Aorta (tissue), 5 donors: Measurements from ENCODE around the gene CCT4. TPM values are rescaled to one million over a fixed set of nuclear protein-coding genes. Genes with fewer than 3 reads are reported as not detected.

Experiments used
- ATAC-seq: fragments of 200-7000 bp; cut with Tn5 transposase; one replicate; pipeline ENCODE4 v1.9.1; 2022; ENCODE audit warnings: moderate library complexity; ENCODE audit not compliant: low FRiP score
- DNase-seq, 2 donors: peaks; one replicate each; pipeline ENCODE4 v3.0.0-alpha.2; 2020
- H3K27ac ChIP-seq, 2 donors: one replicate each; pipeline ENCODE4 v1.5.1; 2013; ENCODE audit warnings: low read length in 2 of 2, mild to moderate bottlenecking in 2 of 2, moderate library complexity in 2 of 2, control low read depth in 1 of 2, inconsistent platforms in 1 of 2, low read depth in 1 of 2
- H3K27me3 ChIP-seq, 2 donors: one replicate each; pipeline ENCODE4 v1.6.1; 2013; ENCODE audit warnings: control low read depth in 1 of 2, low read length in 1 of 2, mild to moderate bottlenecking in 1 of 2, moderate library complexity in 1 of 2; ENCODE audit not compliant: insufficient read depth in 2 of 2, control insufficient read depth in 1 of 2
- H3K36me3 ChIP-seq, 2 donors: one replicate each; pipeline ENCODE4 v1.6.1; 2013; ENCODE audit warnings: control low read depth in 1 of 2, low read length in 1 of 2, mild to moderate bottlenecking in 1 of 2; ENCODE audit not compliant: insufficient read depth in 2 of 2, control insufficient read depth in 1 of 2
- H3K4me1 ChIP-seq, 2 donors: one replicate each; pipeline ENCODE4 v1.6.1; 2013; ENCODE audit warnings: low read length in 2 of 2, control low read depth in 1 of 2, mild to moderate bottlenecking in 1 of 2, moderate library complexity in 1 of 2; ENCODE audit not compliant: insufficient read depth in 2 of 2, control insufficient read depth in 1 of 2
- H3K4me3 ChIP-seq, 2 donors: one replicate each; pipeline ENCODE4 v1.5.1; 2013; ENCODE audit warnings: low read length in 2 of 2, control low read depth in 1 of 2, mild to moderate bottlenecking in 1 of 2
- H3K9me3 ChIP-seq: one replicate; pipeline ENCODE4 v1.6.1; 2013; ENCODE audit warnings: mild to moderate bottlenecking, low read length; ENCODE audit not compliant: control insufficient read depth
- WGBS, 2 donors: extraction: QIAGEN DNeasy Blood & Tissue Kit; methylation state at CpG; one replicate each; pipeline ENCODE4 v1.1.7; 2013; 5-methylcytosine and 5-hydroxymethylcytosine counted together
- intact Hi-C, 2 donors: fragments of 100-400 bp; cut with DNase I; formaldehyde crosslinking; loops; one replicate each; pipeline versions ENCODE4 v1.14.2 to v1.15.0; 2022
- long read RNA-seq, 2 donors: library from polyadenylated mRNA; unstranded; transcript quantifications; one replicate each; pipeline ENCODE4 v2.0.0, GENCODE V29; 2020 to 2021
- polyA plus RNA-seq, 2 donors: library from polyadenylated mRNA; stranded (reverse); fragments of 200-250 nt; gene quantifications; one replicate each; pipeline ENCODE4 v1.2.3, GENCODE V29; 2013
- total RNA-seq, 2 donors: library from RNA; stranded (reverse); fragmentation: NEBNext Ultra II Directional; extraction: Animal tissue kit (Norgen Biotek cat#: 25700); gene quantifications; one replicate each; pipeline ENCODE4 v1.2.1, GENCODE V29; 2021
- donor health status: healthy with polysubstance abuse.
- donor health status: Bipolar disorder and iron deficiency.
- donor health status: DM: no; HTN: no; CAD: no.
- donor health status: DM: no; HTN: no; CAD: no.
- donor health status: DM: yes; HTN: yes; CAD: no.

Gene CCT4, protein sequence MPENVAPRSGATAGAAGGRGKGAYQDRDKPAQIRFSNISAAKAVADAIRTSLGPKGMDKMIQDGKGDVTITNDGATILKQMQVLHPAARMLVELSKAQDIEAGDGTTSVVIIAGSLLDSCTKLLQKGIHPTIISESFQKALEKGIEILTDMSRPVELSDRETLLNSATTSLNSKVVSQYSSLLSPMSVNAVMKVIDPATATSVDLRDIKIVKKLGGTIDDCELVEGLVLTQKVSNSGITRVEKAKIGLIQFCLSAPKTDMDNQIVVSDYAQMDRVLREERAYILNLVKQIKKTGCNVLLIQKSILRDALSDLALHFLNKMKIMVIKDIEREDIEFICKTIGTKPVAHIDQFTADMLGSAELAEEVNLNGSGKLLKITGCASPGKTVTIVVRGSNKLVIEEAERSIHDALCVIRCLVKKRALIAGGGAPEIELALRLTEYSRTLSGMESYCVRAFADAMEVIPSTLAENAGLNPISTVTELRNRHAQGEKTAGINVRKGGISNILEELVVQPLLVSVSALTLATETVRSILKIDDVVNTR
- total RNA-seq (10 to 100 TPM; 78.8 to 99.1 TPM), polyA plus RNA-seq (10 to 100 TPM; 57.0 to 69.4 TPM)
- long read RNA-seq, donor 1, transcript CCT4-201 (14 exons, 2,520 nt) = major isoform, 591 of 632 reads
- long read RNA-seq, donor 1, partial matches to known transcripts = 11 of 632 reads
- long read RNA-seq, donor 1, other reads (novel, unspliced or antisense) = 28 of 632 reads
- long read RNA-seq, donor 2, transcript CCT4-201 (14 exons, 2,520 nt) = major isoform, 53 of 61 reads
- long read RNA-seq, donor 2, partial matches to known transcripts = 4 of 61 reads
- long read RNA-seq, donor 2, other reads (novel, unspliced or antisense) = 4 of 61 reads

DNA sequence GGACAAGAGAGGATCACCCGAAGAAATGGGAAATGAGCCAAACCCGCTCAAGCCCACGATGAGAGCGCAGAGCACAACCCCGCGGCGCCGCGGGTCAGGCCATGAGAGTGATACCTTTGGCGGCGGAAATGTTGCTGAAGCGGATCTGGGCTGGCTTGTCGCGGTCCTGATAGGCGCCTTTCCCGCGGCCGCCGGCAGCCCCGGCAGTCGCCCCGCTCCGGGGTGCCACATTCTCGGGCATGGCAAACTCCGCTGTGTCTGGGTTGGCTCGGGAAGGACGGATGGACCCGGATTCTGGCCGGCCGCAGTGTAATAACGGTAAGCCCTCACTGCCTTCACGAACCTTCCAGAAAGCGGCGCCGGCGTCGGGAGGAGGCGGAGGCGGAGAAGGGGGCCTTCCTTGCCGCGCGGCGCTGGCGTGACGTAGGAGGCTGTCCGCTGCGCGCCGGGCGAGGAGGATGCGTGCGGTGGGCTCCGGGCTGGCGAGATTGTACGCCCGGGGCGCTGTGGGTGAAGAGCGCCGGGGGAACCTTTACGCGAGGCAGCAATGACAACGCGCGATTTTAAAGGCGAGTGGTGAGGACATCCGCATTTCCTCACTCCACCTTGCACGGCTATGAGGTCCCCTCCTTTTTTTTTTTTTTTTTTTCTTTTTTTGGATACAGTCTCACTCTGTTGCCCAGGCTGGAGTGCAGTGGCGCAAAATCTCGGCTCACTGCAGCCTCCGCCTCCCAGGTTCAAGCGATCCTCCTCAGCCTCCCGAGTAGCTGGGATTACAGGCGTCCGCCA lies at the start of gene CCT4:
CCT4 (minus strand) TSS at position 390 of the 789 bp plus-strand sequence; CDS start at position 241, 149 bp downstream.
- peak within 1 kb of the TSS; percentile 82 to 92 for H3K4me3 ChIP-seq
- H3K4me1 ChIP-seq = no peaks in the 10 kb centered on the region
- peak; percentile 92 to 96 for DNase-seq
- H3K27me3 ChIP-seq = no peaks in the 10 kb centered on the region
- peak within 1 kb of the TSS; percentile 62 to 92 for H3K27ac ChIP-seq
- 1% methylated on average over 73 to 74 of the region's 74 CpGs for WGBS, 2 donors
- H3K36me3 ChIP-seq = no peaks in the 10 kb centered on the region
- H3K9me3 ChIP-seq = no peaks in the 10 kb centered on the region
- peak; percentile 99 for ATAC-seq
- intact Hi-C loops = loop anchor here (2.0 to 10.0 kb wide), 3 partner anchors 34 to 416 kb away; partner anchors contain the start of genes XPO1 (in 2 of the 2), FAM161A (in 1 of the 2) and USP34 (in 1 of the 2)

DNA sequence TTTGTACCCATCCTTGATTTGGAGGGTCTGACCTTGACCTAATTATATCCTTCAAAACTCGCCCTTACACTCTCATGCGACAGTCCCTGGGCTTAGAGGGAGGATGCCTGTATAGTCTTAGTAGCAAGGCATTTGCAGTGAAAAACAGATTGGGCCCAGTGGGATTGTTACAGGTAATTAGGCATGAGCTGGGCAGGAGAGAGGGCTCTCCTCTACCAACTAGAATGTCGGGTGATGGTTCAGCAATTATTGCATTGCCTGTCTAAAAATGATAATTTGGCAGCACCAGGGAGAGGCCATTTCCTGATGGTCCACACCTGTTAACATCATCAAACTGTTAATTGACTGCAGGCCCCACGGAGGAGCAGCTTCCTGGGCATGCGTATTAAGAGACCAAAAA lies 49.4 kb upstream of the CCT4 start:
- ATAC-seq = no peak
- H3K27ac ChIP-seq = no peak overlapping the region
- H3K4me1 ChIP-seq = no peaks in the 10 kb centered on the region

DNA sequence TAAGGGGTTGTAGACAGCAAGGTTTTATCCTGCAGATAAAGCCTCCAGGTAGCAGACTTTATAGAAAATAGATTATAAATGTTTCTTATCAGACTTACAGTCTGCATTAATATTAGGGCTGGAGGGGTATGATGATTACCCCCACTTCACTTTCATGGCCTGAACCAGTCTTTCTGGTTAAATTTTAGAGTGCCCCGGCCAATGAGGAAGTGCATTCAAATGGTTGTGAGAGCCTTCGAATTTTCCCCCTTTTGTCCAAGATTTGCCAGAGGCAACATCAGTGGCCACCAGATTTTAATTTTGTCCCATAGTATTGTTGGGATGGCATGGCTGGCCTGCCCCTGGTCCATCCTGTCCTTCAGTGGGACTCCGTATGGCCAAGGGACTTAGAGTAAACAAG lies 48.6 kb upstream of the CCT4 start:
- DNase-seq = no peak
- no peak for ATAC-seq
- Histone ChIP-seq H3K27me3 (no peaks in the 10 kb centered on the region), H3K4me3 (no peak overlapping the region), H3K9me3 (no peaks in the 10 kb centered on the region), H3K36me3 (no peaks in the 10 kb centered on the region), H3K4me1 (no peaks in the 10 kb centered on the region), H3K27ac (no peak overlapping the region)
- intact Hi-C loops = no loop called here
- 94 to 96% methylated on average over 3 of the region's 3 CpGs for WGBS, 2 donors

More for the DNA sequence above, 49.4 kb upstream of the CCT4 start:
- H3K36me3 ChIP-seq = no peaks in the 10 kb centered on the region
- DNase-seq = no peak
- 80 to 85% methylated on average over 5 of the region's 5 CpGs for WGBS, 2 donors
- H3K27me3 ChIP-seq = no peaks in the 10 kb centered on the region
- H3K9me3 ChIP-seq = no peaks in the 10 kb centered on the region
- intact Hi-C loops = no loop called here
- no peak overlapping the region for H3K4me3 ChIP-seq

DNA sequence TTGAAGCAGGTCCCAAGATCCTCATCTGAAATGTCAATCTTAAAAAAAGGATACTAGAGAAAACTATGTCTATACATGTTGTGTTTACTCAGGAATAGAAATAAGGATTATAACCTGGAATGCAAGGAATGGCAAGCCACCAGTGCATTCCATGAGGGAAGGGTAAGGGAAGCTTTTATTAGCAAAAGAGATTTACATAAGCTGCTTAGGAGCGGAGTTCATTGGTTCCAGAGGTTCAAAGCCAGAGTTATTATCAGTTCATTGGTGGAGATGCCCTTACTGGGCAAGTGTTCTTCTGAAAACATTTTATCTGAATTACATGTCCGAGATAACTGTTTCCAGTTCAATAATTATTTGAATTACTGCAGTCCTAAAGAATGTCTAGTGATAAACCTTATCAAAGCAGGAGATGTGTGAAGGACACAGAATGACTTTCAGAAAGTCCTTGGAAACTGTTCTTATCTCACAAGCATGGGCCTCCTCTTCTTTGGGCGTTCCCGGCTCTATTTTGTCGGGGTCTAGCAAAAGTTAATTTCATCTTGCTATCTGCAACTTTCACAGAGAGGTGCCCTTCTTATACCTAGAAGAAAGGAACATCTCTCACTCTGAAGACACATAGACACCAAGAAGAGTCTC lies 40.5 kb upstream of the CCT4 start:
- H3K9me3 ChIP-seq = no peaks in the 10 kb centered on the region
- no peak for ATAC-seq
- no peak overlapping the region for H3K4me3 ChIP-seq
- H3K27ac ChIP-seq = no peak overlapping the region
- H3K36me3 ChIP-seq = no peaks in the 10 kb centered on the region
- intact Hi-C loops = loop anchor here in 1 of 2 donors (10.0 kb wide), 1 partner anchor 86 kb away; no protein-coding TSS in a partner anchor
- 15 to 28% methylated on average over 5 of the region's 5 CpGs for WGBS, 2 donors
- H3K27me3 ChIP-seq = no peaks in the 10 kb centered on the region
- H3K4me1 ChIP-seq = no peaks in the 10 kb centered on the region
- no peak for DNase-seq

DNA sequence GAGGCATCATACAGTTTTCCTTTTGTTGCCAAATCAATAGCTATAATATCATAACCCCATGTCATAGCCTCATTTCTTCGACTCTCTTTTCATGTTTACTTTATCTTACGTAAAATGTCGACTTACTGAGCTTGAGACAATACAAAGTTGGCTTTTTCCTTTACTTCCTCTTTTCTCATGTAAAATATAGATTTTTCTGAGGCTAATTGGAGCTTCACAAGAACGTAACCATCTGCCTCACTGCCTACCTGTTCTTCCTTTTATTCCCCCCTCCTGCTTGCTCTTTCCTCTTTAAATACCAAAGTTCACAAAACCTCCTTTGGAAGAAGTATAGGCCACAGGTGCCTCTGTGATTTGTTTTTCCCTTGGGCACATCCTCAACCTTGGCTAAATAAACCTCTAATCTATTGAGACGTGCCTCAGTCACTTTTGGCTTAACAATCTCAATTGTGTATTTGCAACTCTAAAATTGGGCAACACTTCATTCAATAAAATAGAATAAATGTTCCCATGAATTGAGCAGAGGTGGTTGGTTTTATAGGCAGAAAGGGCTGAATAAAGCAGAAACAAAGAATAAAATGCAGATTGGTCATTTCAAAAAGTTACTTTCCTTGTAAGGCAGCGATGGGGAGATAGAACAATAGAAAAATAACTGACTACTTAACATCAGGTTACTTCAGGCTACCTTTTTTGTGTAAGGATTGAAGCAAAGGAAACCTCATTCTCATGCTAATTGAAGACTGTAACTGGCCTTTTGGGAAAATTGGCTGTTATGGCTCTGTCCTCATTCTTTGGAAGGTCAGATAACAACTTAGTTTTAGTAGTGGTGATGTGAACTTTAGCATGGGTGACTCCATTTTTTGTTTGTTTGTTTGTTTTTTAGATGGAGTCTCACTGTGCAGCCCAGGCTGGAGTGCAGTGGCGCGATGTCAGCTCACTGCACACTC lies 38.3 kb upstream of the CCT4 start:
- WGBS, 2 donors = 87 to 88% methylated on average over 8 of the region's 8 CpGs
- DNase-seq = no peak
- Histone ChIP-seq H3K9me3 (no peaks in the 10 kb centered on the region), H3K36me3 (no peaks in the 10 kb centered on the region), H3K27ac (no peak overlapping the region), H3K27me3 (no peaks in the 10 kb centered on the region), H3K4me1 (no peaks in the 10 kb centered on the region), H3K4me3 (no peak overlapping the region)
- ATAC-seq = no peak
- intact Hi-C loops = loop anchor here in 1 of 2 donors (10.0 kb wide), 1 partner anchor 88 kb away; no protein-coding TSS in a partner anchor

DNA sequence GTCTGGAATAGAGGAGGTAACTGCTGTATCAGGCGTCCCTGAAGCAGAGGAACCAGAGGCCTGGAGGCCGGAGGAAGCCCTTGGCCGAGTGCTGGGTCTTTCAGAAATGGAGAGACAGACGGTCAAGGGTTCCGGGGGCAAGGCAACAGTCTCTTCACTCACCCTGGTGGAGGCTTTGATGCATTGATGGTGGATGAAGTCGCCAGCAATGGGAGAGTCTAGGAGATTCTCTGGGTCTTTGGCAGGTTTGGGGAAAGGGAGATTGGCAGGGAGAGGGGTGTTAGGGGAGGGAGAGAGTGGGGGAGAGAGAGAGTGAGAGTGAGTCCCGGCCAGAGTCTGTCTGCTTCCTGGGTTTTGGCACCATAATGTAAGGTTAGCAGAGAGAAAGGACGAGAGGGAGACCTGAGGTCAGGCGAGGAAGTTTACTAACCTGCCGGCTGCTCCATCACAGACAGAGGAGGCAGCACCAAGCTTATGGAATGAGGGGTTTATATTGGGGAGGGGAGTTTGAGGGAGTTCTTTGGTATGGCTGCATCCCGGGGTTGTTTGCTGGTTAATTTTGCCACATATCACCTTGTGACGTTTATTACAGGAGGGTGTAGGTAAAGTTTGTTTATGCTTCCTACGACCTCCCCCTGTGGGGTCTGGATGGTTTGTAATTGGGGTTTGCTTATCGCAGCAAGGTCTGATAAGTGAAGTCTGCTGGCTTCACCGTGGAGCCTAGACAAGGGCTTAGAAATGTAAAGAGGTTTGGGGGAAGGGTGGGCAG lies 36.6 kb upstream of the CCT4 start:
- intact Hi-C loops = loop anchor here in 1 of 2 donors (10.0 kb wide), 1 partner anchor 90 kb away; no protein-coding TSS in a partner anchor
- no peak for DNase-seq
- Histone ChIP-seq H3K36me3 (no peaks in the 10 kb centered on the region), H3K27ac (no peak overlapping the region), H3K27me3 (no peaks in the 10 kb centered on the region), H3K9me3 (no peaks in the 10 kb centered on the region), H3K4me3 (no peak overlapping the region), H3K4me1 (no peaks in the 10 kb centered on the region)
- no peak for ATAC-seq
- 76 to 77% methylated on average over 15 of the region's 15 CpGs for WGBS, 2 donors

DNA sequence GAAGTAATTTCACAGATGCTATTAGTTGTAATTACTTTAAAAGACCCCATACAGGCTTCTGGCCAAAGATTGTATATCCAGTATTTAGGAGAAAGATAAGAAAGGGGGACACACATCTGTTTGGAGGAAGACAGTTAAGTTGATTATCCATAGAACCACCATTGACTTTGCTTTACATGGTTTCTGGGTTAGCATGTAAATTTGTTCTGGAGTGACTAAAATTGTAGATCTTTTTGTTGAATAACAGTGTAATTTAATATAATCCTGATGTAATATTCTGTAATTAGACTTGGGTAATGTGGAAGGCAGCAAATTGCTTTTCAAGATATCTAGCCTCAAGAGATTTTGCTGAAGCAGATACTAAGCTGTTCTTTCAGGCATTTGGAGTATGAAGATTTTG lies 34.3 kb upstream of the CCT4 start:
- ATAC-seq (no peak), DNase-seq (no peak)
- Histone ChIP-seq H3K27me3 (no peaks in the 10 kb centered on the region), H3K27ac (no peak overlapping the region), H3K36me3 (no peaks in the 10 kb centered on the region), H3K4me3 (no peak overlapping the region), H3K4me1 (peaks cover 0 to 4% of the 10 kb centered on the region in 2 donors), H3K9me3 (no peaks in the 10 kb centered on the region)
- intact Hi-C loops = loop anchor here in 1 of 2 donors (10.0 kb wide), 1 partner anchor 92 kb away; no protein-coding TSS in a partner anchor
